GM19099 (cell line): ENCODE data around the gene KRTAP9-4.
"Not testable (repeated sequence)": the region's sequence is repeated elsewhere in the genome, so short reads cannot be mapped to it uniquely, and the experiment has no call there.

Experiments
- POLR2A ChIP-seq: IDR thresholded peaks from 3 replicates; pipeline ENCODE4 v1.6.1; 2011; ENCODE audit warnings: low read depth; ENCODE audit not compliant: insufficient read length; ENCODE audit errors: extremely low read depth

KRTAP9-4 gene

DNA sequence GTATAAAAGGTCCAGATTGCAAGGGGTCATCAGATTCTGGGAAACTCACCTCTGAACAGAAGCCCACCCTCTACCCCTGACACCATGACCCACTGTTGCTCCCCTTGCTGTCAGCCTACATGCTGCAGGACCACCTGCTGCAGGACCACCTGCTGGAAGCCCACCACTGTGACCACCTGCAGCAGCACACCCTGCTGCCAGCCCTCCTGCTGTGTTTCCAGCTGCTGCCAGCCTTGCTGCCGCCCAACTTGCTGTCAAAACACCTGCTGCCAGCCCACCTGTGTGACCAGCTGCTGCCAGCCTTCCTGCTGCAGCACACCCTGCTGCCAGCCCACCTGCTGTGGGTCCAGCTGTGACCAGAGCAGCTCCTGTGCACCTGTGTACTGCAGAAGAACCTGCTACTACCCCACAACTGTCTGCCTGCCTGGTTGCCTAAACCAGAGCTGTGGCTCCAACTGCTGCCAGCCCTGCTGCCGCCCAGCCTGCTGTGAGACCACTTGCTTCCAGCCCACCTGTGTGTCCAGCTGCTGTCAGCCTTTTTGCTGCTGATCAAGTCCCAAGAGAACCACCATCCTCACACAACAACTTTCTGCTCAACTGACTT, at the start of gene KRTAP9-4:
TSS of gene KRTAP9-4 (plus strand) at position 51 of the 604 bp plus-strand sequence. CDS start at position 85, 34 bp downstream.
- TF ChIP-seq POLR2A, result not testable (repeated sequence)

DNA sequence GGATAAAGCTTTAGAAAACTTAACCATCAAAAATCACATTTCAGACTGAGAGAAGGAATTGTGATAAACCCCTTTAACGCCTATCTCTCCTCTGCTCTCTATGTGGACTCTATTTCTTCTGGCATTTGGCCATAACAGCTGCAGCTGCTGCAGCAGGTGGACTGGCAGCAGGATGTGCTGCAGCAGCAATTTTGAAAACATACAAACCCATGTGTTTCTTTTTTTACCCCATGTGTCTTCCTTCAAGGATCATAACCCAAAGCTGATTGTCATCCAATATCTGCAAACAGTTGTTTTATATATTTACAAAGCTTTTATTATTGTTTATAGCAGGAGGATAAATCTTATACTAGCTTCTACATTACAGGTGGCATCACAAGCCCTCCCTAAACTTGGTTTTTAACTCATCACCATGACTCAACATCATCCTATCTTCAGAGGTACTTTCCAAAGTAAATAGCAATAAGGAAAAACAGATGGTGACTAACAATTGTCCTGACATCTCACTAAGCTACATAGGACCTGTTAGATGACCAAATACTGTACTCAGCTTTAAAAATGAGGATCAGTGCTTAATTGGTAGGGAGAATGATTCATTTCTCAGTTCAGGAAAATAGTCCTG, 37.5 kb upstream of the KRTAP9-4 start:
- no peak for TF ChIP-seq POLR2A

DNA sequence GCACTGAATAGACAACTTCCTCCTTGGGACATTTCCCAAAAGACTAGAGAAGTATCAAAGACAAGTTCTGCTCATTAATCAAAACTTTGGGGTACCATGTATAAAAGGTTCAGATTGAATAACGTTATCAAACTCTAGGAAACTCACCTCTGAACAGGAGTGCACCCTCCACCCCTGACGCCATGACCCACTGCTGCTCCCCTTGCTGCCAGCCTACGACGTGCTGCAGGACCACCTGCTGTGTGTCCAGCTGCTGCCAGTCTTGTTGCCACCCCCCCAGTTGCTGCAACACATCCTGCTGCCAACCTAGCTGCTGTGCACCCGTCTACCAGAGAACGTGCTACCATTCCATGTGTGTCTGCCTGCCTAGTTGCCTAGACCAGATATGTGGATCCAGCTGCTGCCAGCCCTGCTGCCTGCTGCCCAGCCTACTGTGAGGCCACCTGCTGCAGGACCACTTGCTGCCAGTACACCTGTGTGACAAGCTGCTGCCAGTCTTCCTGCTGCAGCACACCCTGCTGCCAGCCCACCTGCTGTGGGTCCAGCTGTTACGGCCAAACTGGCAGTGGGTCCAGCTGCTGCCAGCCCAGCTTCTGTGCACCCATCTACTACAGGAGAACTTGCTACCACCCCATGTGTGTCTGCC, 36.8 kb upstream of the KRTAP9-4 start:
- no peak for TF ChIP-seq POLR2A

GRCh38 chr17:41215681-41216080, 33.8 kb upstream of the KRTAP9-4 start:
- no peak for TF ChIP-seq POLR2A

GRCh38 chr17:41223821-41224220, 25.7 kb upstream of the KRTAP9-4 start:
- TF ChIP-seq POLR2A, result no peak

DNA sequence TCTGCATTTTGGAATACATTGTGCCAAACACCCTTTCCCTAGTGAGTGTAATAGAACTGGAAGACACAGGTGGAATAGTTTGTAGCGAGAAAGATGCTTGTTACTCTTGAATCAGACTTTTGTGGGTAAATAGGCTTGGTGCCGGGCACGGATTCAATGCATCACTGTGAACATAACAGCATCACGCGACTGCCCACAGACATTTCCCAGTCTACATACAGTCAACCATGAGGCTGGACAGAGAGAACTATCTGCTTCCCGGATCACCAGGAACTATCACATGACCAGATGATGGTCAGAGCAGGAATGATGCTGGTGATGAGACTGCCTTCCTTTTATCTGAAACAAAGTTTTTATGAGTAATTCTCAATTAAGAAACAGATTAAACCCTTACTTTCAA, 23.4 kb upstream of the KRTAP9-4 start:
- no peak for TF ChIP-seq POLR2A

GRCh38 chr17:41226598-41227095, 22.8 kb upstream of the KRTAP9-4 start, which contains the start of gene KRTAP9-2:
Gene KRTAP9-2 (plus strand): TSS chr17:41226648. CDS start chr17:41226655, 7 bp downstream.
- not testable (repeated sequence) for TF ChIP-seq POLR2A

DNA sequence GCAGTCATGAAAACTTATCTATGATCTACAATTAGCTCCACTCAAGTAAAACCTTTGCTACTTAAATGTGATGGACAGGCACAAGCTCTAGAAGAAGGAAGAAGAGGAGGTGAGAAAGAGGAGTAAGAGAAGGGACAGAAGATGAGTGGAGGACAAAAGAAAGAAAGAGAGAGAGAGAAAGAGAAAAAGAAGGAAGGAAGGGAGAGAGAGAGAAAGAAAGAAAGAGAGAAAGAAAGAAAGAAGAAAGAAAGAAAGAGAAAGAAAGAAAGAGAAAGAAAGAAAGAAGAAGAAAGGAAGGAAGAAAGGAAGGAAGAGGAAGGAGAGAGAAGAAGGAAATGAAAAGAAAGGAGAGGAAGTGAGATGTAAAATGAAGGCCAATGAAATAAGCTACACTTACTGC, 19.4 kb upstream of the KRTAP9-4 start:
- no peak for TF ChIP-seq POLR2A

- TF ChIP-seq POLR2A, result no peak
These were observed 17.8 kb upstream of the KRTAP9-4 start for GRCh38 chr17:41231731-41232130.

- not testable (repeated sequence) for TF ChIP-seq POLR2A
These were observed 16.9 kb upstream of the KRTAP9-4 start, which contains the start of gene KRTAP9-3 for GRCh38 chr17:41232399-41233105. Gene KRTAP9-3 (plus strand): TSS chr17:41232449. CDS start chr17:41232502, 53 bp downstream.

DNA sequence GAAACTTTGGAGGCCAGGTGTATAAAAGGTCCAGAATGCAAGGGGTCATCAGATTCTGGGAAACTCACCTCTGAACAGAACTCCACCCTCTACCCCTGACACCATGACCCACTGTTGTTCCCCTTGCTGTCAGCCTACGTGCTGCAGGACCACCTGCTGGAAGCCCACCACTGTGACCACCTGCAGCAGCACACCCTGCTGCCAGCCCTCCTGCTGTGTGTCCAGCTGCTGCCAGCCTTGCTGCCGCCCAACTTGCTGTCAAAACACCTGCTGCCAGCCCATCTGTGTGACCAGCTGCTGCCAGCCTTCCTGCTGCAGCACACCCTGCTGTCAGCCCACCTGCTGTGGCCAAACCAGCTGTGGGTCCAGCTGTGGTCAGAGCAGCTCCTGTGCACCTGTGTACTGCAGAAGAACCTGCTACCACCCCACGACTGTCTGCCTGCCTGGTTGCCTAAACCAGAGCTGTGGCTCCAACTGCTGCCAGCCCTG, 11.5 kb upstream of the KRTAP9-4 start, which contains the start of gene KRTAP9-8:
TSS of gene KRTAP9-8 (plus strand) at position 51 of the 489 bp plus-strand sequence. CDS start at position 104, 53 bp downstream.
- not testable (repeated sequence) for TF ChIP-seq POLR2A

- no peak for TF ChIP-seq POLR2A
These were observed 1.8 kb downstream of the KRTAP9-4 start for GRCh38 chr17:41251261-41251660.

DNA sequence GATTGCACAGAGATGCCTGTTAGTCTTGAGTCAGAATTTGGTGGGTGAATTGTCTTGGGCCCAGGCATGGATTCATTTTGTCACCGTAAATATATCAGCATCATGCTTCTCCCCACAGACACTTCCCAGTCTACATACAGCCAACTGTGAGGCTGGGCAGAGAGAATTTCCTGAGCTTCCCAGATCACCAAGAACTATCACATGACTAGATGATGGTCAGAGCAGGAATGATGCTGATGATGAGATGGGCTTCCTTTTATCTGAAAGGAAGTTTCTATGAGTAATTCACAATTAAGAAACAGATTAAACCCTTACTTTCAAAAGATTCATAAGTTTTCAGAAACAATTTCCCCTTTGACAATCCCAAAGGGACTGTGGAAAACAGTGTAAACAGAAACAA, 5.4 kb downstream of the KRTAP9-4 start:
- no peak for TF ChIP-seq POLR2A

GRCh38 chr17:41255381-41256290, 6.1 kb downstream of the KRTAP9-4 start, which contains the start of gene KRTAP9-9:
Gene KRTAP9-9 (plus strand): TSS chr17:41255384.
- not testable (repeated sequence) for TF ChIP-seq POLR2A
